T-helper 2 cell treated with Interferon-gamma antibody and Interleukin-4, amounts not matched to agents 100 ng/mL and 5 ng/mL, for 36 hours (primary cell): ENCODE measurements around the gene SPSB4. TPM values are rescaled to one million over a fixed set of nuclear protein-coding genes. Genes with fewer than 3 reads are reported as not detected.

Source experiments
- intact Hi-C: fragments of 100-400 bp; cut with micrococcal nuclease; formaldehyde crosslinking; loops from one replicate; pipeline ENCODE4 v1.15.1; 2023
- total RNA-seq: library from RNA; stranded (reverse); gene quantifications from 2 replicates; pipeline ENCODE4 v1.2.3, GENCODE V29; 2022

SPSB4 gene
- total RNA-seq, 1 donor from 2014 or later = not detected

DNA sequence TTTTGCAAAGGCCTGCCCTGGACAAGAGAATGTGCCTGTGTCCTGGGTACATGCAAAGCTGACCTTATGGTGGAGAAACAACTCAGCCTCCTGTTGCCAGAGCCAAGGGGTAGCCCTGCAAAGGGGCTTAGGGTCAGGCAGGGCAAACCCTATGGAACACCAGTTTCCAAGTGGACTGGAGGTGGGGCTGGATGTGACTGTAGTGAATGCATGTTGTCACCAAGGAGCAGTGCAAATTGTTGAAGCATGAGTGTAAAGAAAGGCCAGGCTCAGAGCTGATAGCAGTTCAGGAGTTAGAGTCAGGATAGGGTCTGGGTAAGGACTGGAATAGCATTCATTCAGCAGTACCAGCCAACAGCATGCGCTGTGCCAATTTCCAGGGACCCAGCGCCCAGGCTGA is 97.6 kb downstream of the SPSB4 start:
- intact Hi-C loops = no loop called here

DNA sequence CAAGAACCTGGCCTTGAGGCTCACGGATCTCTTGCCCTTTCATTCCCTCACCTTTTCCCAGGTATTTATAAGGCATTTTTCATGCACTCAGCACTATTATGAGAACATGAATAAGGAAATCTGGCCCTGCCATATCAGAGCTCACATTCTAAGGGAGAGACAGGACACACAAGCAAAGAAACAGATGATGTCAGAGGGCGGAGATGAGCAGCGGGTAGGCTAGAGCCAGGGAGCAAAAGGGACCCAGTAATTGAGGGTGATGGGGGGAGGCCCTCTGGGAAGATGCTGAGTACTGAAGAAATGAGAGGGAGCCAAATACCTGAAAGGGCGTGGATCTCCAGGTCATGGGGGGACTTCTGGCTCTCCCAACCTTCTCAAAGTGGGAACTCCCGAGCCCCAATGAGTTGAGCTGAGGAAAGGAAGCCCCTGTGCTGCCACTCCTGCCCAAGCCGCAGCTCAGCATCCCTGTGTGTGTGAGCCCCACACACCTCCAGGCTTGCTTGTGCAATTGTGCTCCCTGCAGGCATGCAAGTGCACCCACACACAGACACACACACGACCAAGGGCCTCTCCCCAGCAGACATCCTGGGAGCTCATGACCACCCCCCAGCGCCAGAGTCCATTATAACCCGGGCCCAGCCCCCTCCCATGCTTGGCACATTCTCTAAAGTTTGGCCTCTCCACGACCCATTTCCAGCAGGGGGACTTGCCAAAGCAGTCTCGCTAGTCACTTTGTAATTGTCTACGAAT is 99.1 kb downstream of the SPSB4 start:
- intact Hi-C loops = no loop called here

DNA sequence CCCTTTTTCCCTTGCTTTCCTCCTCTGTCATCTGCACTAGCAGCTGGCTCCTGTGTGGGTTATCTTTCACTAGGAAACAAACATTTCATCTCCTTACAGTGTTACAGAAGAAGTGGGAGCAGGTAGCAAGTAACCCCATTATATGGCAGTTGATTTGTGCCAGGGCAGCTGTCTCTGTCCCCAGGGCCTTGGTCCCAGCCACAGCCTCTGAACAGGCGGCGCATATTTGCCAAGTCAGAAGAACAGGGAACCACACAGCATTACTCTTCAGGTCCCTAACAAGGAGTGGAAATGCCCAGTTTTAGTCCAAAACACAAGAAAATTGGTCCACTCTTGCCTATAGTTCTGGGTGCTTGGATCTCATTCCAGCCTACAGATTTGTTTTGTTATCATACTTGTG is 99.8 kb downstream of the SPSB4 start:
- intact Hi-C loops = no loop called here

DNA sequence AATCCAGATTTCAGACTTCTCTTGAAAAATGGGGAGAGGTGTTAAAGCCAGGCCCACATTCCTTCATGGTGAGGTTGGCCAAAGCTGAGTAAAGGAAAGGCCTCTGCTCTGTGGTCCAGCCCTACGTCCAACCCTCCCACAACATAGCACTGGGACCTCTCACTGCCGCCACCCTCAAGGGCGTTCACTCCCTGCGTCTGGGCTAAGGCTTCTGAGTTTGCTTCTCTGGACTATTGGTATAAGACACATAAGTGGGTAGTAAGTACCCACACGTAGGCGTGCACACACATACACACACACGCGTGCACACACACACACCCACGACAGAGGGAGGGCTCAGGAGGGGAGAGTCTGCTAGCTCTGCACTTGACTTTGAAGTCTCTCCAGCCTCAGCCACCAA is 100.3 kb downstream of the SPSB4 start:
- intact Hi-C loops = no loop called here

DNA sequence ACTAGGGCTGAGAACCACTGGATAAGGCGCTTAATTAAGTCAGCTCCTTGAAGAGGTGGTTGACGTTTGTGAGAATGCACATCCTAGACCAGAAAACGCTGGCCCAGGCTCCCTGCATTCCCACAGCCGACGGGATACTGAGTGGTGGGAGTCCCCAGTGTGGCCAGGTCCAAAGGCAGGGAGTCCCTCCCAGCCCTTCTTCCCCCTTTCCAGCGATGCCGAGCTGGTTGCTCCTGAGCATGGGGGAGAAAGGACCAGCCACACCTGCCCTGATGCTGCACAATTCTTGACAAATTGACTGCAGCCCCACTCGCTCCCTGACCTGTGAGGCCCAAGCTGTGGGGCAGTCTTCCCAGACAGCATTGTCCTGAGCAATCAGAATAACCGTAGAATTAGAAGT is 101.0 kb downstream of the SPSB4 start:
- intact Hi-C loops = no loop called here

DNA sequence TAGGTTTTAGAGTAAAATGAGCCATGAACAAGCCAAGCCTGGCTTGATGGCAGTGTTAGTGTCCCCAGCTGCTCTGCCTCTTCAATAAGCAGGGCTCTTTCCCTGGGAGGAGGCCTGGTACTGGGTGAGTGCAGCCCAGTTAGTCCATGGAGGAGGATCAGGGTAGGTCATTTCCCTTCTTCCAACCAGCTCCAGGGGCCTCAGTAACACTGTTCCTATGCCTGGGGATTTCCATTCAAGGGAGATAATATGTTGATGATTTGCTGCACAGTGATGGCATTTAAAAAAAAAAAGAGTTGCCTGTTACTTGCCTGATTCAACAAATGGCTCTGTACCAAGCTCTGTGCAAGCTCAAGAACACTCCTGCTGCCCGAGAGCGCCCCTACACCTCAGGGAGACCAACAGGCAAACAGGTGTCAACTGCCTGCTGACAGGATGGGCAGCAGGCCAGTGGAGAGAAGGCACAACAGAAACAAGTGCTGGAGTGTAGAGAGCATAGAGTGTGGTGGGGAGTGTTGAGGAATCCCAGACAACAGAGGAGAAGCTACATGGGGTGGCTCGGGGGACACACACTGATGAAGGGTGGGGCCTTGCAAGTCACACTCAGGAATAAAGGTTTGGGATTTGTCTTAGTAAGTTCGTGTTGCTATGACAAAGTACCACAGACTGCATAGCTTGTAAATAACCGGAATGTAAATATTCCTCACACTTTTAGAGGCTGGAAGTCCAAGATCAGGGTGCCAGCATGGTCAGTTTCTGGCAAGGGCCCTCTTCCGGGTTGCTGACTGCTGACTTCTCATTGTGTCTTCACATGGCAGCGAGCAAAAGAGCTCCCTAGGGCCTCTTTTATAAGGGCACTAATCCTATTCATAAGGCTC is 101.9 kb downstream of the SPSB4 start:
- intact Hi-C loops = no loop called here

DNA sequence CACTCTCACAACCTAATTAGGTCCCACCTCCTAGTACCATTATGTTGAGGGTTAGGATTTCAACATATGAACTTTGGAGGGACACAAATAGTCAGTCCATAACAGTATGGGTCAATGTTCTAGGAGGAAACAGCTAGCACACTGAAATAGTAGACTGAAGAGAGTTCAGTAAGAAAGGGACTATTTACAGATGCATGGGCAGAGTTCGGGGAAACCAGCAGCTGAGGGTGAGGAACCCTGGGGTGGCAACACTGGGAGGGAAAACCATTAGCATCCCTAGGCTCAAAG is 102.5 kb downstream of the SPSB4 start:
- intact Hi-C loops = no loop called here

DNA sequence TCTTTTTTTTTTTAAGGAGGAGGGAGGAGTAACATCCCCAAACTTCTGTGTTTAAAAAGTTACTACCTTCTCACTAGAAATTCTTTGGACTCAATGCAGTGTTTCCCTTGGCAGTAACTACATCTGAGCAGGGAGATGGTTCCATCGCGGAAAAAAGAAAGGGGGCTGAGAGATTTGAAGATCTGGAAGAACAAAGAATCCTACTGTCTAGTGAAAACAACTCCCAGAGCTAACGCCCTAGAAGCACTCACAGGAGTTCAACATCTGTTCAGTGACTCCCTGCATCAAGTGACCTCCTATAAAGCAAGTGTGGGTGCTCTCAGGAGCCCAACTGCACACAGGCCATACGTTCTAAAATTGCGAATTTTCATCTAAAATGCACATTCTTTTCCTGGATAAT is 113.7 kb downstream of the SPSB4 start:
- intact Hi-C loops = no loop called here

DNA sequence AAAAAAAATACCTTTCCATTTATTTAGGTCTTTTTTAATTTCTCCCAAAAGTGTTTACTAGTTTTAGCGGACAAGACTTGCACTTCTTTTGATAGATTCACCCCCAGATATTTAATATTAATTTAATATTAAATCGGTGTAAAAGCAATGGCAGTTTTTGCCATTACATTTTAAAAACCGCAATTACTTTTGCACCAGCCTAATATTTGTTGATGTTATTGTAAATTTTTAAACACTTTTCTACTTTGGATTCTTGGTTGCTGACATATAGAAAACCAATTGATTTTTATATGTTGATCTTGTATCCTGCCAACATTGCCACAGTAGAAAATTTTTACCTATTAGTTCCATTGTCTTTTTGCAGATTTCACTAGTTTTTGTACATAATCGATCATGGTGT is 116.5 kb downstream of the SPSB4 start:
- intact Hi-C loops = no loop called here

DNA sequence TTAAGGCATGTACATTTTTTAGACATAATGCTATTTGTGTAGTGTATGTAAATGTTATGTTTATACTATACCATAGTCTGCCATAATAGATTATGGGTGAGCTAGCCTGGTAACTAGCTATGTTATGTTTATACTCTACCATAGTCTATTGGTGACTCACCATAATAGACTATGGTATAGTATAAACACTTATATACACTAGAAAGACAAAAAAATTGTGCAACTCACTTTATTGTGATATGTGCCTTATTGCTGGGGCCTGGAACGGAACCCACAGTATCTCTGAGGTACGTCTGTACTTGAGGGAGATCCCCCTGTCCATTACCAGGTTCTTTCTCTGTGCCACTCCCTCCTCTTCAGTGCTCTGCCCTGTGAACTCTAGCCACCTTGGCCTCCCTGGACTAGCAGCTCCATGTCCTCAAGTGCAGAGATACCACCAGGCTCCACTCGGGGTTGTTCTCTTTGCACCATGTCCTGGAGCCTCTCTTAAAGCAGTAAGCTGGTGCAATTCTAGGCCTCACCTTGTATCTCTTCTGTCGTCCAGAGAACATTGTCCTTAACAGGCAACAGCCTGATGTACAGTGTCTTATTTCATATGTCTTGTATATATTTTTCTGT is 119.6 kb downstream of the SPSB4 start:
- intact Hi-C loops = no loop called here

DNA sequence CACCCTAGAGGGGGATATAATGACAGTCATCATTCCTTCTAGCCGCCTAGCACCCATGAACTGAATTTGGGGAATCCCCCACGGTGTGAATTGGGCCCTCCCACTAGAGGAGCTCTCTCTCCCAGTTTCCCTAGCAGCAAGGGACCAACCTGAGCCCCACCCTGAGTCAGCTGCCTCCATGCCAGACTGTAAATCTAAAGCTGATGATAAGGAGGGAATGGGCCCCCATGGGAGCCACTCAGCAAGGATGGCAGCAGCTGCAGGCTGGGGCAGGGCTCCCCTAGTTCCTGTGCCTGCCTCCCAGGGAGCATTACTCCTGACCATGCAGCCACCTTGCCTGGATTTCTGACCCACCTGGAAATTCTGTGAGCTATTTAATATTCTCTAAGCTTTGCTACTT is 123.5 kb downstream of the SPSB4 start:
- intact Hi-C loops = no loop called here

DNA sequence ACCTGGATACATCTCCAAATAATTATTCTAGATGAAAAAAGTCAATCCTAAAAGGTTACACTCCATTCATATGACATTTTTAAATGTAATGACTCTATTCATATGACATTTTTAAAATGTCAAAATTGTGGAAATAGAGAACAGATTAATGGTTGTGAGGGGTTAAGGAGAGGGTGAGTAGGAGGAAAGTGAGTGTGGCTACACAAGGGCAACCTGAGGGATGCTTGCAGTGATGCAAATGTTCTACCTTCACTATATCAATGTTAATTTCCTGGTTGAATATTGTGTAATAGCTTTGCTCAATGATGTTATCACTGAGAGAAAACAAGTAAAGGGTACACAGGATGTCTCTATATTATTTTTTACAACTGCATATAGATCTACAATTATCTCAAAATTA is 125.6 kb downstream of the SPSB4 start:
- intact Hi-C loops = no loop called here

DNA sequence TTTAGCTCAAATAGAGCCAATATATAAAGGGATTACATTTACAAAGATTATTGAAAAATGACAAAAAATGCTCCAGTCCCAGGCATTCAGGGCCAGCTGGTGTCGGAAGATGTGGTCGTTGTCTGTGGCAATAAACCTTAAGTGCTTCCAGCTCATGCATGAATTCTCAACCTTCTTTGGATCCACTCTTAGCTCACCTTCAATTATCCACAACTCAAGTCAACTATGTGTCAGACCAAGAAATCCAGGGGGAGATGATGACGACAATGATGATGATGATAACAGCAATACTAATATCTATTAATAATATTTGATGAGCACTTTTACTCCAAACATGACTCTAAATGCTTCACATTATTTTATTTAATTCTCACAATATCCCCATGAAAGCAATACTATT is 126.9 kb downstream of the SPSB4 start:
- intact Hi-C loops = no loop called here

DNA sequence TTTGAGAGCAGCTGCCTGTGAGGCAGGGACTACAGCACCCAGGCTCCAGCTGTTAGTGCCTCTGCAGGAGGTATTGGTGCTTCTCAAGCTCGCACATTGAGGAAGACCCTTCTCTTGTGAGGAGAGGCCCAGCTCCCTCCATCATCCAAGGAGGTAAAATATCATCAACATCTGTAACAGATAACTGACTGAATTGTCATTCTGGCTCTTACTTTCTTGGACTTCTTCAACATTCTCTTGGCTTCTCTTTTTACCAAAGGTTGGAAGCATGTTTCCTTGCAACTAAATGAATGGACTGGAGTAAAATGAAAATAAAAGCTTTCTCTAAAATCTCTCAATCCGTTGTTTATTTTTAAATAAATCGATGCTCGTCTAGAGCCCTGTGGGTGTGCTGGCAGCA is 127.4 kb downstream of the SPSB4 start:
- intact Hi-C loops = no loop called here

DNA sequence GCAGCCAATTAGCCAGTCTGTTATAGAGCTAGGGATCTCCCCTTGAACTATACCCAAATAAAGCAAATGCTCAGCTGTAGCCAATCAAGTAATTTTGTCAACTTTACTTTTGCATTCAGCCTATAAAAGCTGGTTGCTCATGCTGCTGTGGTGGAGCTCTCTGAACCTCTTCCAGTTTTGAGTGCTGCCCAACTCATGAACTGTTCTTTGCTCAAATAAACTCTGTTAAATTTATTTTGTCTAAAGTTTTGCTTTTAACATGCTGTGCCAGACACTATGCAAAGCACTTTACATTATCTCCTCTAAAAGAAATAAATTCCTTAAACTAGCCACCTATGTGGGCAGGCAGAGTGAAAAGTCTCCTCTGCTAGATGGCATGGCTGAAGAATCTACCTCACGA is 128.8 kb downstream of the SPSB4 start:
- intact Hi-C loops = no loop called here

DNA sequence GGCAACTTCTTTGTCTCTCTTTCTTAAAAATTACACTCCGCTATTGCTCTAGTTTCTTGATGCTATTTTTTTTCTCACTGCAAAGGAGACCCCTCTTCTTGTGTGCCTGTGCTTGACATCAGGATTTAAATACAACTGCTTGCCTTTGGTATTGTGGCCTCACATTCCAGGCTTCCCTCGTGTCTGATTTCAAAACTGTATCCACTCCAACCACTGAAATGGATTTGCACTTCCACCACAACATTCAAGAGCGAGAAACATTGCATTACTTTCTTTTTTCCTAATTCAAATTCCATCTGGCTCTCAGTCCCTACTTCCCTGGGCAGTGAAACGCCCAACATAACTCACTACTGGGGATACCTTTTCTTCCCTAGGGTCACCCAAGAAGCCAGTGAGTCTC is 130.0 kb downstream of the SPSB4 start:
- intact Hi-C loops = no loop called here

DNA sequence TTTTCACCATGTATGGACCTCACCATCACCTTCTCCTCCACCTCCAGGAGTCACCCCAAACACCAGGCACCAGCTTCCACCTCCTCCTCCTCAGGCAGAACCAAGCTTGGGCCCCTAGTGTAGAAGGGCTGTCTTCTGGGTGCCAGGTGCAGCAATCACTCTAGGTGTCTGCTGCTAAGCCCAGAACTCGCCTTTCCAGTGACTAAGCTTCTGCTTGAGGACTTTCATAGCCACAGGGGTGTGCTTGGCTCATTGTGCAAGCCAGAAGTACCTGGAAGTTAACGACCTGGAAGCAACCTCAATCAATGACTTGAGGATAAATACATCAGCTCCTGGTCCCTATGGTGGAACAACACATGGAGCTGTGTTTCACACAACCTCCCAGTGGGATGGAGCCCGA is 130.7 kb downstream of the SPSB4 start:
- intact Hi-C loops = no loop called here

DNA sequence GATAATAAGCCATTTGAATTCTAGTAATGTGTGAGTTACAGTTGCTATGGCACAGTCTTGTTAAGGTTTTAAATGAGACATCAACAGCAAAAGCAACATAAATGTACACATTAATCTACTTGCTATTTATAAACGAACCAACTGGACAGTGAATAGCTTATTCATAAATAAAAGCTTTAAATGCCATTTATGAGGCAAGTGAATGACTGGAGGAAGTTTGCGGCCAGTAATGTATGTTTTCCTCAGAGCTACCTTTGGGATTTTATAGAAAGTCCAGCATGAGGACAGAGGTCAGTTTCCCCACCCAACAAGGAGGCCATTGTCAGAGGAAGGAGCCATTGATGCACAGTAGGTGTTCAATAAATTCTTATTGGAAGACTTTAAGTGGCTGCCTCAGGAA is 132.5 kb downstream of the SPSB4 start:
- intact Hi-C loops = no loop called here

DNA sequence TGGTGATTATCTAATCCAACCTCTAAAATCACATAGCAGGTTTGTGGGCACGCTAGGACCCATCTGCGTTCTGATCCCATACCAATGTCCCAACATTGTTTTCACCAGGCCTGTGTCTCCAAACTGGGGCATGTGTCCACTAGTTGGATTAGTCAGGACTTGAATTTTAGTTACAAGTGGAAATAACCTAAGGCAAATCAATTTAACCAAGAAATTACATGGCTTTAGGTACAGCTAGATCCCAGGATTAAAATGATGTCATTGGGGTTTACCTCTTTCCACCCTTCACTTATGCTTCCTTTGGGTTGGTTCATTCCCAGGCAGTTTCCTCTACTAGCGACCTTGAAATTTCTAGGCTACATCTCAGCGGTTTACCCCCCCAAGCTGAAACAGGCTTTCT is 133.3 kb downstream of the SPSB4 start:
- intact Hi-C loops = no loop called here

DNA sequence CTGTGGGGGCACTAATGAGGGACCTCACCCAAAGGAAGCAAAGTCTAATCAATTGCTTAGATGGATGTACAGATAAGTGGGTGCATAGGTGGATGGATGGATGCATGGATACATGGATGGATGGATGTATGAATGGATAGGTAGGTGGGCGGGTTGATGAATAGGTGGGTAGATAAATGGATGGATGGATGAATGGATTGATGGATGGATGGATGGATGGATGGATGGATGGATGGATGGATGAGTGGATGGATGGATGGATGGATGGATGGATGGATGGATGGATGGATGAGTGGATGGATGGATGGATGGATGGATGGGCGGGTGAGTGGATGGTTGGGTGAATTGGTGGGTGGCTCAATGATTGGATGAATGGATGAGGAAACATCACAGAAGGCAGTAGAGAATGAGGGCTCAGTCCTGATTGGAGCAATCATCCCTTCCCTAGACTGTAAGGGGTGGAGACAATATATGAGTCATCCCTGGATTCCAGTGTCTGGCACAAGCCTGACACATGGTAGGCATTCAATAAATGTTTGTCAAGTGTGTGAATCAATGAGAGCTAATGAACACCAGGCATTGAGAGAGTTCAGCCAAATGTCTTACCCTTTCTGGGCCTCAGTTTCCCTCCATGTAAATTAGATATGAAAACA is 140.1 kb downstream of the SPSB4 start:
- intact Hi-C loops = loop anchor here (5.0 kb wide), 1 partner anchor 41 kb away; the partner anchor contains the start of gene PXYLP1

DNA sequence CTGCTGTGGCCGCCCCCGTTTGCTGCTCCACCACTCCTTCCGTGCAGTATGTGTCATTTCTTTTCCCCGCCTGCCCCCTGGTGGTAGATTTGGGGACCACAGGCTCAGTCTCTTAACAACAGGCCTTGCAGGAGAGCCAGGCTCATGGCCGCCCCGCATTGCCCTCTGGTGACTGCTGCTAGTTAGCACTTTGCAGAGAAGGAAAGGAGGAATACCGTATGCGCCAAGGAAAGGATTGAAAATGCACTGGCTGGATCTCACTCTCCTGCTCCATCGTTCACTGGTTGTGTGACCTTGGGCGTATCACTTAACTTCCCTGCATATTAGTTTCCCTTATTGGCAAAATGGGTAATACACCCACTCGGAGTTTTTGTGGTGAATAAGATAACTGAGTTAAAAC is 141.2 kb downstream of the SPSB4 start:
- intact Hi-C loops = loop anchor here (1.0 to 5.0 kb wide), 6 partner anchors 40 to 294 kb away; partner anchors contain the start of gene PXYLP1
